ENCODE results near the gene RXFP3. TPM values are rescaled to one million over a fixed set of nuclear protein-coding genes. Genes with fewer than 3 reads are reported as not detected.

Gene RXFP3
- total RNA-seq, 1 donor from 2014 or later: not detected

- no peaks in the 10 kb centered on the region for H3K4me1 Mint-ChIP-seq
- no peaks in the 10 kb centered on the region for H3K9me3 ChIP-seq (ENCODE audit: low read depth)
- H3K9me3 Mint-ChIP-seq: no peaks in the 10 kb centered on the region
- no peak overlapping the region for H3K9ac ChIP-seq
- TF ChIP-seq EZH2phosphoT487 (IDR thresholded peaks at IDR 0.05): no peak
- TF ChIP-seq EZH2 (IDR thresholded peaks at IDR 0.05): no peak
- no peak for TF ChIP-seq CTCF (IDR thresholded peaks at IDR 0.05)
- H3K4me3 ChIP-seq: no peak overlapping the region
- no peaks in the 10 kb centered on the region for H3K27me3 ChIP-seq
- no peak overlapping the region for H2AFZ ChIP-seq (replicated peaks)
- no peak overlapping the region for H3K4me2 ChIP-seq
- H3K27ac ChIP-seq: no peak overlapping the region
- peaks cover 18% of the 10 kb centered on the region for H3K4me1 ChIP-seq
- H3K36me3 ChIP-seq: no peaks in the 10 kb centered on the region
- no peak overlapping the region for H3K27ac Mint-ChIP-seq
- no peaks in the 10 kb centered on the region for H4K20me1 ChIP-seq (ENCODE audit: low read depth)
- no peaks in the 10 kb centered on the region for H3K27me3 Mint-ChIP-seq (ENCODE audit: insufficient read depth, low read depth)
- no peaks in the 10 kb centered on the region for H3K79me2 ChIP-seq (ENCODE audit: low read depth)
- no peaks in the 10 kb centered on the region for H3K36me3 Mint-ChIP-seq
- peaks cover 13% of the 10 kb centered on the region for H3F3A ChIP-seq (ENCODE audit: low read depth)
- DNase-seq (ENCODE audit: low spot score): no peak
- no peak overlapping the region for H3K4me3 Mint-ChIP-seq
These were observed 42.1 kb downstream of the RXFP3 start for GRCh38 chr5:33978306-33978705.

- H3K27me3 Mint-ChIP-seq (ENCODE audit: insufficient read depth, low read depth): no peaks in the 10 kb centered on the region
- Histone ChIP-seq H3K27me3 (no peaks in the 10 kb centered on the region), H3K4me2 (no peak overlapping the region), H3K9ac (no peak overlapping the region), H4K20me1 (ENCODE audit: low read depth) (no peaks in the 10 kb centered on the region), H2AFZ (replicated peaks) (no peak overlapping the region), H3K9me3 (ENCODE audit: low read depth) (no peaks in the 10 kb centered on the region), H3K79me2 (ENCODE audit: low read depth) (no peaks in the 10 kb centered on the region), H3K4me1 (peaks cover 15% of the 10 kb centered on the region), H3F3A (ENCODE audit: low read depth) (peaks cover 17% of the 10 kb centered on the region), H3K36me3 (no peaks in the 10 kb centered on the region), H3K27ac (no peak overlapping the region), H3K4me3 (no peak overlapping the region)
- H3K27ac Mint-ChIP-seq: no peak overlapping the region
- H3K36me3 Mint-ChIP-seq: no peaks in the 10 kb centered on the region
- H3K9me3 Mint-ChIP-seq: no peaks in the 10 kb centered on the region
- no peaks in the 10 kb centered on the region for H3K4me1 Mint-ChIP-seq
- H3K4me3 Mint-ChIP-seq: no peak overlapping the region
- TF ChIP-seq EZH2phosphoT487 (IDR thresholded peaks at IDR 0.05): no peak
- TF ChIP-seq CTCF (IDR thresholded peaks at IDR 0.05): no peak
- no peak for TF ChIP-seq EZH2 (IDR thresholded peaks at IDR 0.05)
- no peak for DNase-seq (ENCODE audit: low spot score)
These were observed 43.8 kb downstream of the RXFP3 start for GRCh38 chr5:33980030-33980429.

GRCh38 chr5:33981408-33982162 lies 45.4 kb downstream of the RXFP3 start:
- no peaks in the 10 kb centered on the region for H4K20me1 ChIP-seq (ENCODE audit: low read depth)
- H3K4me1 Mint-ChIP-seq: no peaks in the 10 kb centered on the region
- no peaks in the 10 kb centered on the region for H3K36me3 ChIP-seq
- no peaks in the 10 kb centered on the region for H3K27me3 Mint-ChIP-seq (ENCODE audit: insufficient read depth, low read depth)
- DNase-seq (ENCODE audit: low spot score): no peak
- H3K9me3 Mint-ChIP-seq: no peaks in the 10 kb centered on the region
- peaks cover 29% of the 10 kb centered on the region for H3F3A ChIP-seq (ENCODE audit: low read depth)
- H3K27ac ChIP-seq: no peak overlapping the region
- TF ChIP-seq CTCF (IDR thresholded peaks at IDR 0.05): no peak
- no peak for TF ChIP-seq EZH2phosphoT487 (IDR thresholded peaks at IDR 0.05)
- no peaks in the 10 kb centered on the region for H3K27me3 ChIP-seq
- no peak overlapping the region for H3K4me2 ChIP-seq
- no peak overlapping the region for H2AFZ ChIP-seq (replicated peaks)
- no peak overlapping the region for H3K27ac Mint-ChIP-seq
- H3K9ac ChIP-seq: no peak overlapping the region
- H3K79me2 ChIP-seq (ENCODE audit: low read depth): no peaks in the 10 kb centered on the region
- H3K4me3 Mint-ChIP-seq: no peak overlapping the region
- no peaks in the 10 kb centered on the region for H3K4me1 ChIP-seq
- no peak overlapping the region for H3K4me3 ChIP-seq
- no peaks in the 10 kb centered on the region for H3K9me3 ChIP-seq (ENCODE audit: low read depth)
- H3K36me3 Mint-ChIP-seq: no peaks in the 10 kb centered on the region
